GM23338 (cell line): ENCODE data around the gene NOD1. TPM values are rescaled to one million over a fixed set of nuclear protein-coding genes. Genes with fewer than 3 reads are reported as not detected.
A peak's percentile ranks its signal among the peaks of the same experiment; 100 is the strongest.

ENCODE experiments used
- ATAC-seq: fragments of 200-7000 bp; cut with Tn5 transposase; 3 replicates; pipeline ENCODE4 v1.9.1; 2020
- DNase-seq: peaks from one replicate; pipeline ENCODE4 v3.0.0-alpha.2; 2015; ENCODE audit warnings: low spot score
- H2AFZ ChIP-seq: fragments of 200-600 bp; sonication (generic); 2 replicates; pipeline ENCODE4 v1.8.0; 2016; ENCODE audit warnings: antibody characterized with exemption, mild to moderate bottlenecking, moderate library complexity
- H3F3A ChIP-seq: fragments of 200-600 bp; sonication (generic); replicated peaks from 2 replicates; pipeline ENCODE4 v1.8.0; 2017; ENCODE audit warnings: antibody characterized with exemption, mixed run types, low read depth
- H3K27ac ChIP-seq: fragments of 200-600 bp; sonication (generic); 2 replicates; pipeline ENCODE4 v1.6.1; 2016; ENCODE audit warnings: low read depth
- H3K27me3 ChIP-seq: fragments of 200-600 bp; sonication (generic); 2 replicates; pipeline ENCODE4 v1.8.0; 2016; ENCODE audit warnings: mild to moderate bottlenecking, mixed run types, moderate library complexity; ENCODE audit not compliant: insufficient read depth
- H3K36me3 ChIP-seq: fragments of 200-600 bp; sonication (generic); 2 replicates; pipeline ENCODE4 v1.8.0; 2016; ENCODE audit warnings: mild to moderate bottlenecking; ENCODE audit not compliant: insufficient read depth
- H3K4me1 ChIP-seq: fragments of 200-600 bp; sonication (generic); 2 replicates; pipeline ENCODE4 v1.8.0; 2016; ENCODE audit warnings: mild to moderate bottlenecking, moderate library complexity; ENCODE audit not compliant: insufficient read depth
- H3K4me2 ChIP-seq: fragments of 200-600 bp; sonication (generic); 2 replicates; pipeline ENCODE4 v1.7.1; 2017; ENCODE audit warnings: mixed run types
- H3K4me3 ChIP-seq: fragments of 200-600 bp; sonication (generic); 2 replicates; pipeline ENCODE4 v1.6.1; 2016; ENCODE audit warnings: mixed run types
- H3K79me2 ChIP-seq: fragments of 200-600 bp; sonication (generic); replicated peaks from 2 replicates; pipeline ENCODE4 v1.8.0; 2017; ENCODE audit warnings: mild to moderate bottlenecking; ENCODE audit not compliant: insufficient read depth
- H3K9me2 ChIP-seq: fragments of 200-600 bp; sonication (generic); 2 replicates; pipeline ENCODE4 v1.8.0; 2017; ENCODE audit not compliant: insufficient read depth
- H4K20me1 ChIP-seq: fragments of 200-600 bp; sonication (generic); replicated peaks from 2 replicates; pipeline ENCODE4 v1.8.0; 2017; ENCODE audit warnings: mild to moderate bottlenecking; ENCODE audit not compliant: insufficient read depth
- H3K27ac Mint-ChIP-seq: 2 replicates; pipeline ENCODE4 v1.8.0; 2020; ENCODE audit warnings: inconsistent platforms, mild to moderate bottlenecking, moderate library complexity, mixed read lengths
- H3K27me3 Mint-ChIP-seq: 3 replicates; pipeline ENCODE4 v1.8.0; 2022; ENCODE audit warnings: low read depth, mild to moderate bottlenecking, moderate library complexity, mixed read lengths, inconsistent platforms; ENCODE audit not compliant: insufficient read depth, poor library complexity
- H3K36me3 Mint-ChIP-seq: 3 replicates; pipeline ENCODE4 v1.8.0; 2021; ENCODE audit warnings: low read depth, mild to moderate bottlenecking, inconsistent platforms, moderate library complexity, mixed read lengths
- H3K4me1 Mint-ChIP-seq: 3 replicates; pipeline ENCODE4 v1.8.0; 2020; ENCODE audit warnings: mild to moderate bottlenecking, inconsistent platforms, mixed read lengths
- H3K4me3 Mint-ChIP-seq: 3 replicates; pipeline ENCODE4 v1.8.0; 2021; ENCODE audit warnings: moderate library complexity, mild to moderate bottlenecking, inconsistent platforms, mixed read lengths
- H3K9me3 Mint-ChIP-seq: 3 replicates; pipeline ENCODE4 v1.8.0; 2020; ENCODE audit warnings: moderate library complexity, mild to moderate bottlenecking, inconsistent platforms, mixed read lengths
- CREB1 ChIP-seq: fragments of 250-450 bp; sonication (Bioruptor Pico); IDR thresholded peaks from 2 replicates; pipeline ENCODE4 v1.5.0; 2020; ENCODE audit warnings: low read depth, mild to moderate bottlenecking, moderate library complexity
- CTCF ChIP-seq, 2 experiments: fragments of 200-600 bp in 1 of 2; sonication (generic) in 1 of 2; conservative IDR thresholded peaks; 2 replicates each; pipeline versions ENCODE4 v1.5.1 to v1.6.1; 2016 to 2017; ENCODE audit warnings: antibody characterized with exemption in 2 of 2, low read depth in 2 of 2, mild to moderate bottlenecking in 2 of 2, moderate library complexity in 1 of 2
- ETS1 ChIP-seq: IDR thresholded peaks from 2 replicates; pipeline ENCODE4 v1.6.1; 2016; ENCODE audit warnings: antibody characterized with exemption
- EZH2 ChIP-seq: fragments of 200-600 bp; sonication (generic); IDR thresholded peaks from one replicate; pipeline ENCODE4 v1.8.0; 2017; ENCODE audit warnings: antibody characterized with exemption, mild to moderate bottlenecking, low read depth; ENCODE audit not compliant: unreplicated experiment
- NANOG ChIP-seq: IDR thresholded peaks from 2 replicates; pipeline ENCODE4 v1.6.1; 2016; ENCODE audit warnings: antibody characterized with exemption, borderline replicate concordance
- REST ChIP-seq: IDR thresholded peaks from one replicate; pipeline ENCODE4 v1.6.1; 2018; ENCODE audit warnings: antibody characterized with exemption; ENCODE audit not compliant: unreplicated experiment
- polyA plus RNA-seq: library from polyadenylated mRNA; unstranded; fragments of >200 nt; fragmentation: Nextera tagmentation; extraction: Ambion mirVana; gene quantifications from 2 replicates; pipeline ENCODE4 v1.2.1, GENCODE V29; 2016
- total RNA-seq: library from RNA; depleted of rRNA; stranded (reverse); fragments of >200 nt; shearing (Covaris generic); gene quantifications from 2 replicates; pipeline ENCODE4 v1.2.3, GENCODE V29; 2014

NOD1 gene
- total and polyA plus RNA-seq, 2 experiments from 2014 or later, result 2.1 to 7.3 TPM

- Mint-ChIP-seq H3K9me3 (no peaks in the 10 kb centered on the region), H3K4me3 (no peak overlapping the region), H3K27ac (no peak overlapping the region), H3K36me3 (no peaks in the 10 kb centered on the region), H3K27me3 (peaks cover 2% of the 10 kb centered on the region), H3K4me1 (peaks cover 10% of the 10 kb centered on the region; the same call in 2 of the 3 replicates)
- ATAC-seq, result no peak
- no peak for DNase-seq
- no peaks in the 10 kb centered on the region for H3K27me3 ChIP-seq
- H3K9me2 ChIP-seq, result no peaks in the 10 kb centered on the region
- no peak overlapping the region for H3K4me3 ChIP-seq
- H3K4me2 ChIP-seq, result no peak overlapping the region
- TF ChIP-seq CTCF (conservative IDR thresholded peaks at IDR 0.05; ENCODE audit: low read depth in 2 of 2) (no peak), REST (no peak), NANOG (no peak), ETS1 (no peak)
- peak overlapping the region; percentile 64; the same call in 1 of the 2 replicates for H2AFZ ChIP-seq
- H4K20me1 ChIP-seq, result no peaks in the 10 kb centered on the region
- H3K27ac ChIP-seq, result no peak overlapping the region
- H3K36me3 ChIP-seq, result no peaks in the 10 kb centered on the region
- no peaks in the 10 kb centered on the region for H3F3A ChIP-seq
- no peaks in the 10 kb centered on the region for H3K4me1 ChIP-seq
- no peaks in the 10 kb centered on the region for H3K79me2 ChIP-seq
These were observed 35.6 kb upstream of the NOD1 start for GRCh38 chr7:30514177-30514576.

GRCh38 chr7:30513762-30514161 is 35.2 kb upstream of the NOD1 start:
- Histone ChIP-seq H2AFZ (peak overlapping the region; percentile 64; the same call in 1 of the 2 replicates), H3K27me3 (no peaks in the 10 kb centered on the region), H3K4me3 (no peak overlapping the region), H3F3A (no peaks in the 10 kb centered on the region), H3K4me2 (no peak overlapping the region), H3K4me1 (no peaks in the 10 kb centered on the region), H3K79me2 (no peaks in the 10 kb centered on the region), H4K20me1 (no peaks in the 10 kb centered on the region), H3K9me2 (no peaks in the 10 kb centered on the region), H3K36me3 (no peaks in the 10 kb centered on the region), H3K27ac (no peak overlapping the region)
- ATAC-seq (no peak), DNase-seq (no peak)
- peaks cover 10% of the 10 kb centered on the region; the same call in 2 of the 3 replicates for H3K4me1 Mint-ChIP-seq
- H3K4me3 Mint-ChIP-seq, result no peak overlapping the region
- H3K9me3 Mint-ChIP-seq, result no peaks in the 10 kb centered on the region
- H3K27me3 Mint-ChIP-seq, result peaks cover 2% of the 10 kb centered on the region
- H3K36me3 Mint-ChIP-seq, result no peaks in the 10 kb centered on the region
- H3K27ac Mint-ChIP-seq, result no peak overlapping the region
- TF ChIP-seq EZH2, result no peak
- no peak for TF ChIP-seq CREB1 (CRISPR knock-in tag)
- TF ChIP-seq CTCF (conservative IDR thresholded peaks at IDR 0.05; ENCODE audit: low read depth in 2 of 2), result no peak
